Measurements from ENCODE around the gene HSPBAP1.
A peak's percentile ranks its signal among the peaks of the same experiment; 100 is the strongest.

The HSPBAP1 gene

DNA sequence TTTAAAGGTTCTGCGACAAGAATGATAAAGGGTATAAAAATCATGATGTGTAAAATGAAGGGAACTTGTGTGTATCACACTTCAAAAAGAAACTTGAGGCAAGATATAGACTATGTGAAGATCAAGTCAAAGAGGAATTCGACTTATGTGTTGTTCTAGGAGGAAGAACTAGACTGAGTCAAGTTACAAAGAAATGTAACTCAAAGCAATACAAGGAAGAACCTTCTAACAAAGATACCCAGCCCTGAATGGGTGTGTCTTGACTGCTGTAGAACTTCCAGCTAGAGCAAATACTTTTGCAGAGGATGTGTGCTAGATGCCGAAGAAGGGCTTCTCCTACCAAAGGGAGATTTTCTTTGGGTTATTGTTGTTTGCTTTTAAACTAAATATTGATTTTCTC, 3.7 kb upstream of the HSPBAP1 start:
- CTCF ChIA-PET: interaction anchor here (1.0 kb wide), 1 partner anchor 61 kb away, joined by 3 read pairs; no protein-coding TSS in a partner anchor
- POLR2A ChIA-PET: no interaction called here
- Histone ChIP-seq H3K4me1 (ENCODE audit: control extremely low read depth in 1 of 4, control insufficient read depth in 4 of 4, insufficient read depth in 4 of 4, low read length in 3 of 4) (peaks cover 9 to 31% (median 27%) of the 10 kb centered on the region in 4 experiments), H3K27ac (ENCODE audit: insufficient read depth in 1 of 2, low read depth in 1 of 2, low read length in 2 of 2, poor library complexity in 1 of 2, severe bottlenecking in 2 of 2) (no peak overlapping the region), H3K9me3 (ENCODE audit: control extremely low read depth in 1 of 5, control insufficient read depth in 4 of 5, insufficient read depth in 2 of 5, low read depth in 1 of 5, low read length in 4 of 5) (no peaks in the 10 kb centered on the region), H3K36me3 (ENCODE audit: control insufficient read depth in 4 of 4, insufficient read depth in 4 of 4, low read length in 3 of 4) (peaks cover 0 to 2% (median 0%) of the 10 kb centered on the region in 4 experiments), H3K27me3 (replicated peaks in 2 of 5; ENCODE audit: control insufficient read depth in 4 of 5, insufficient read depth in 5 of 5, low read length in 4 of 5) (no peaks in the 10 kb centered on the region), H3K4me3 (ENCODE audit: control insufficient read depth in 1 of 7, extremely low read depth in 1 of 7, insufficient read depth in 4 of 7, low read depth in 2 of 7, low read length in 6 of 7) (no peak overlapping the region)
- 100% methylated on average over 1 of the region's 3 CpGs for WGBS (ENCODE audit: insufficient coverage)
- no peak for DNase-seq

DNA sequence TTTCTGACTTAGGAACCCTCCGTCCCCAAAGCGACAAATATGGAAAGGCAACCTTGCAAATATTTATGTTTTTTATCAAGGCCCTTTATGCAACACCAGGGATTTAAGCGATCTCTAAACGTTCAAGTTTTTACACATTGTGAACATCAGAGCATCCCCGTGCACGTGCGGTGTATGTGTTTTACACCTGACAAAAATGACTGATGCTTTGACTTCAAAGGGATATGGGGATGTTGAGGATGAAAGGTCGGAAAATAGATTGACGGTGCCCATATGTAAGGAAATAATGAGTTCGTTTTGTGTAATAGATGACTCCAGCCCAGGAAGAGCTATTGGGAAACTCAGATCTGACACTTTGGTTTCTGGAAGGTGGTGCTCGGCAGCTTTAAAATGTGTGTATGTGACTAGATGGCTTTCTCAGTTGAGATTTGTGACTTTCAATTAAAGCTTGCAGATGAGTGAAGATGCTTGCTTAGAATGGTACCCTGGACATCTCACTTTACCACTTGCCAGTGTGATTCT, 2.1 kb upstream of the HSPBAP1 start:
- Histone ChIP-seq H3K27me3 (replicated peaks in 2 of 5; ENCODE audit: control insufficient read depth in 4 of 5, insufficient read depth in 5 of 5, low read length in 4 of 5) (no peaks in the 10 kb centered on the region), H3K4me1 (ENCODE audit: control extremely low read depth in 1 of 4, control insufficient read depth in 4 of 4, insufficient read depth in 4 of 4, low read length in 3 of 4) (peaks cover 9 to 31% (median 27%) of the 10 kb centered on the region in 4 experiments), H3K9me3 (ENCODE audit: control extremely low read depth in 1 of 5, control insufficient read depth in 4 of 5, insufficient read depth in 2 of 5, low read depth in 1 of 5, low read length in 4 of 5) (no peaks in the 10 kb centered on the region), H3K36me3 (ENCODE audit: control insufficient read depth in 4 of 4, insufficient read depth in 4 of 4, low read length in 3 of 4) (peaks cover 0 to 3% (median under 1%) of the 10 kb centered on the region in 4 experiments), H3K27ac (ENCODE audit: insufficient read depth in 1 of 2, low read depth in 1 of 2, low read length in 2 of 2, poor library complexity in 1 of 2, severe bottlenecking in 2 of 2) (peak overlapping the region; percentile 43 to 85), H3K4me3 (ENCODE audit: control insufficient read depth in 1 of 7, extremely low read depth in 1 of 7, insufficient read depth in 4 of 7, low read depth in 2 of 7, low read length in 6 of 7) (peak overlapping the region; percentile 54 to 89 (median 77))
- POLR2A ChIA-PET: no interaction called here
- peak in 1 of 3 donors; percentile 19 for DNase-seq
- 41% methylated on average over 9 of the region's 11 CpGs for WGBS (ENCODE audit: insufficient coverage)
- CTCF ChIA-PET: no interaction called here

GRCh38 chr3:122794779-122795673, 1.4 kb upstream of the HSPBAP1 start, which contains the start of gene SLC49A4:
Gene SLC49A4, plus strand, starts transcription at chr3:122795069. Its CDS starts 124 bp downstream, at chr3:122795193.
- peak within 1 kb of the TSS; percentile 65 to 85 for H3K27ac ChIP-seq (ENCODE audit: insufficient read depth in 1 of 2, low read depth in 1 of 2, low read length in 2 of 2, poor library complexity in 1 of 2, severe bottlenecking in 2 of 2)
- H3K4me1 ChIP-seq (ENCODE audit: control extremely low read depth in 1 of 4, control insufficient read depth in 4 of 4, insufficient read depth in 4 of 4, low read length in 3 of 4): peaks cover 9 to 31% (median 29%) of the 10 kb centered on the region in 4 experiments
- ChIA-PET POLR2A (no interaction called here), CTCF (no interaction called here)
- peaks cover 0 to 3% (median under 1%) of the 10 kb centered on the region in 4 experiments for H3K36me3 ChIP-seq (ENCODE audit: control insufficient read depth in 4 of 4, insufficient read depth in 4 of 4, low read length in 3 of 4)
- H3K9me3 ChIP-seq (ENCODE audit: control extremely low read depth in 1 of 5, control insufficient read depth in 4 of 5, insufficient read depth in 2 of 5, low read depth in 1 of 5, low read length in 4 of 5): no peaks in the 10 kb centered on the region
- no peaks in the 10 kb centered on the region for H3K27me3 ChIP-seq (replicated peaks in 2 of 5; ENCODE audit: control insufficient read depth in 4 of 5, insufficient read depth in 5 of 5, low read length in 4 of 5)
- DNase-seq: peak; percentile 55 to 75 (median 65)
- H3K4me3 ChIP-seq (ENCODE audit: control insufficient read depth in 1 of 7, extremely low read depth in 1 of 7, insufficient read depth in 4 of 7, low read depth in 2 of 7, low read length in 6 of 7): peak within 1 kb of the TSS; percentile 63 to 89 (median 77)
- WGBS (ENCODE audit: insufficient coverage): under 1% methylated on average over 58 of the region's 84 CpGs

DNA sequence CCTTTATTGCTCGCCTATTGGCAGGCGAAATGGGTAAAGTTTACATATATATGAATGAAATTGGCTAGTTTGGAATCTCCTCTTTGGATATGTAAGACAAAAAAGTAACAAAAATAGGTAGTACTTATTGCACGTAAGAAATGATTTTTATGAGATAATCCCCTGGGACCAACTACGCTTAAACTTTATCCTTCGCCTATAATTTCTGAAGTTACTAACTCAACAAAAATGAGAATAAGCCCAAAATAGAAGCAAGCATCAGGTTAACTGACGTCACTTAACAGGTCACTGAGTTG, 800 bp upstream of the HSPBAP1 start:
- H3K36me3 ChIP-seq (ENCODE audit: control insufficient read depth in 4 of 4, insufficient read depth in 4 of 4, low read length in 3 of 4): peaks cover 0 to 3% (median under 1%) of the 10 kb centered on the region in 4 experiments
- DNase-seq: no peak
- CTCF ChIA-PET: no interaction called here
- H3K27ac ChIP-seq (ENCODE audit: insufficient read depth in 1 of 2, low read depth in 1 of 2, low read length in 2 of 2, poor library complexity in 1 of 2, severe bottlenecking in 2 of 2): peak overlapping the region; percentile 43 to 85
- 2% methylated on average over 4 of the region's 6 CpGs for WGBS (ENCODE audit: insufficient coverage)
- H3K4me3 ChIP-seq (ENCODE audit: control insufficient read depth in 1 of 7, extremely low read depth in 1 of 7, insufficient read depth in 4 of 7, low read depth in 2 of 7, low read length in 6 of 7): peak overlapping the region; percentile 54 to 89 (median 77)
- POLR2A ChIA-PET: interaction anchor here (0.7 kb wide), 1 partner anchor 107 kb away, joined by 4 read pairs; no protein-coding TSS in a partner anchor
- no peaks in the 10 kb centered on the region for H3K27me3 ChIP-seq (replicated peaks in 2 of 5; ENCODE audit: control insufficient read depth in 4 of 5, insufficient read depth in 5 of 5, low read length in 4 of 5)
- no peaks in the 10 kb centered on the region for H3K9me3 ChIP-seq (ENCODE audit: control extremely low read depth in 1 of 5, control insufficient read depth in 4 of 5, insufficient read depth in 2 of 5, low read depth in 1 of 5, low read length in 4 of 5)
- peaks cover 9 to 34% (median 29%) of the 10 kb centered on the region in 4 experiments for H3K4me1 ChIP-seq (ENCODE audit: control extremely low read depth in 1 of 4, control insufficient read depth in 4 of 4, insufficient read depth in 4 of 4, low read length in 3 of 4)

DNA sequence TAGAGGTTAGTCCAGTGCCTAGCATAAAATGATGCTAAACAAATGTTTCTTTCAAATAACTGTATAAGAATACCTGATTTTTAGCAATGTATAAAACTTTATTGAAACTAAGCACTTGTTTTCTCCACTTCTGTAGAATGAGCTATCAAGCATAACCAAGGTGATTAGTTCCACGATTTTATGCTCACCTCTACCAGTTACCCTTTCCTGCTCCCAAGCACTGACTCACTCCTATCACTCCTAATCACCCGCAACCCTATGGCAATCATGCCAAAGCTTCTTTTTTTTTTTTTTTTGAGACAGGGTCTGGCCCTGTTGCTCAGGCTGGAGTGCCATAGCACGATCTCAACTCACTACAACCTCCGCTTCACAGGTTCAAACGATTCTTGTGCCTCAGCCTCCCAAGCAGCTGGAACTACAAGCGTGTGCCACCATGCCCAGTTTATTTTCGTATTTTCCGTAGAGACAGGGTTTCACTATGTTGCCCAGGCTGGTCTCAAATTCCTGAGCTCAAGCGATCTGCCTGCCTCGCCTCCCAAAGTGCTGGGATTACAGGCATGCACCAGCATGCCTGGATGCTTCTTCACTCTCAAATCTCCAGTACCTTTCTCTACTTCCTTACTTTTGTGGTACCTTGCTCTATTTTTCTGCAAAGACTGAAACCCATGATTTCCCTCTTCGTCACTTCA, 3.9 kb downstream of the HSPBAP1 start:
- DNase-seq: peak in 1 of 3 donors; percentile 34
- Histone ChIP-seq H3K4me3 (ENCODE audit: control insufficient read depth in 1 of 7, extremely low read depth in 1 of 7, insufficient read depth in 4 of 7, low read depth in 2 of 7, low read length in 6 of 7) (no peak overlapping the region), H3K27ac (ENCODE audit: insufficient read depth in 1 of 2, low read depth in 1 of 2, low read length in 2 of 2, poor library complexity in 1 of 2, severe bottlenecking in 2 of 2) (no peak overlapping the region), H3K9me3 (ENCODE audit: control extremely low read depth in 1 of 5, control insufficient read depth in 4 of 5, insufficient read depth in 2 of 5, low read depth in 1 of 5, low read length in 4 of 5) (no peaks in the 10 kb centered on the region), H3K36me3 (ENCODE audit: control insufficient read depth in 4 of 4, insufficient read depth in 4 of 4, low read length in 3 of 4) (peaks cover 3 to 5% (median 4%) of the 10 kb centered on the region in 4 experiments), H3K4me1 (ENCODE audit: control extremely low read depth in 1 of 4, control insufficient read depth in 4 of 4, insufficient read depth in 4 of 4, low read length in 3 of 4) (peaks cover 6 to 26% (median 19%) of the 10 kb centered on the region in 4 experiments), H3K27me3 (replicated peaks in 2 of 5; ENCODE audit: control insufficient read depth in 4 of 5, insufficient read depth in 5 of 5, low read length in 4 of 5) (no peaks in the 10 kb centered on the region)
- WGBS (ENCODE audit: insufficient coverage): 92% methylated on average over 11 of the region's 11 CpGs
- CTCF ChIA-PET: interaction anchor here (0.6 kb wide), 1 partner anchor 102 kb away, joined by 3 read pairs; no protein-coding TSS in a partner anchor
- POLR2A ChIA-PET: no interaction called here

GRCh38 chr3:122787872-122788271, 5.8 kb downstream of the HSPBAP1 start:
- H3K9me3 ChIP-seq (ENCODE audit: control extremely low read depth in 1 of 5, control insufficient read depth in 4 of 5, insufficient read depth in 2 of 5, low read depth in 1 of 5, low read length in 4 of 5): no peaks in the 10 kb centered on the region
- WGBS (ENCODE audit: insufficient coverage): 100% methylated on average over 2 of the region's 2 CpGs
- DNase-seq: no peak
- POLR2A ChIA-PET: interaction anchor here (0.8 kb wide), 1 partner anchor 35 kb away, joined by 3 read pairs; no protein-coding TSS in a partner anchor
- H3K27me3 ChIP-seq (replicated peaks in 2 of 5; ENCODE audit: control insufficient read depth in 4 of 5, insufficient read depth in 5 of 5, low read length in 4 of 5): no peaks in the 10 kb centered on the region
- no peak overlapping the region for H3K4me3 ChIP-seq (ENCODE audit: control insufficient read depth in 1 of 7, extremely low read depth in 1 of 7, insufficient read depth in 4 of 7, low read depth in 2 of 7, low read length in 6 of 7)
- H3K27ac ChIP-seq (ENCODE audit: insufficient read depth in 1 of 2, low read depth in 1 of 2, low read length in 2 of 2, poor library complexity in 1 of 2, severe bottlenecking in 2 of 2): no peak overlapping the region
- H3K4me1 ChIP-seq (ENCODE audit: control extremely low read depth in 1 of 4, control insufficient read depth in 4 of 4, insufficient read depth in 4 of 4, low read length in 3 of 4): peaks cover 0 to 9% (median 2%) of the 10 kb centered on the region in 4 experiments
- H3K36me3 ChIP-seq (ENCODE audit: control insufficient read depth in 4 of 4, insufficient read depth in 4 of 4, low read length in 3 of 4): peaks cover 3 to 7% (median 4%) of the 10 kb centered on the region in 4 experiments
- CTCF ChIA-PET: no interaction called here
